Measurements from ENCODE around the gene ZFYVE9.
"Not testable (repeated sequence)": the region's sequence is repeated elsewhere in the genome, so short reads cannot be mapped to it uniquely, and the experiment has no call there.

Gene ZFYVE9

GRCh38 chr1:52153898-52154297, 12.0 kb downstream of the ZFYVE9 start:
- no peaks in the 10 kb centered on the region for H3K36me3 ChIP-seq (ENCODE audit: control insufficient read depth, insufficient read depth, low read length)
- H3K9me3 ChIP-seq (ENCODE audit: control insufficient read depth, low read length) = no peaks in the 10 kb centered on the region
- H3K27me3 ChIP-seq (ENCODE audit: control insufficient read depth, insufficient read depth, low read length) = no peaks in the 10 kb centered on the region
- no peak overlapping the region for H3K9ac ChIP-seq (ENCODE audit: low read length)
- peaks cover 6% of the 10 kb centered on the region for H3K4me1 ChIP-seq (ENCODE audit: control insufficient read depth, insufficient read depth, low read length)
- H3K4me3 ChIP-seq (ENCODE audit: low read length) = no peak overlapping the region

- Histone ChIP-seq H3K36me3 (ENCODE audit: control insufficient read depth, insufficient read depth, low read length) (no peaks in the 10 kb centered on the region), H3K27me3 (ENCODE audit: control insufficient read depth, insufficient read depth, low read length) (no peaks in the 10 kb centered on the region), H3K4me1 (ENCODE audit: control insufficient read depth, insufficient read depth, low read length) (peaks cover 12% of the 10 kb centered on the region), H3K9me3 (ENCODE audit: control insufficient read depth, low read length) (no peaks in the 10 kb centered on the region), H3K9ac (ENCODE audit: low read length) (no peak overlapping the region), H3K4me3 (ENCODE audit: low read length) (no peak overlapping the region)
Measured at GRCh38 chr1:52156460-52156859, 14.6 kb downstream of the ZFYVE9 start.

- Histone ChIP-seq H3K27me3 (ENCODE audit: control insufficient read depth, insufficient read depth, low read length) (no peaks in the 10 kb centered on the region), H3K4me1 (ENCODE audit: control insufficient read depth, insufficient read depth, low read length) (peaks cover 12% of the 10 kb centered on the region), H3K9ac (ENCODE audit: low read length) (no peak overlapping the region), H3K4me3 (ENCODE audit: low read length) (no peak overlapping the region), H3K36me3 (ENCODE audit: control insufficient read depth, insufficient read depth, low read length) (no peaks in the 10 kb centered on the region), H3K9me3 (ENCODE audit: control insufficient read depth, low read length) (no peaks in the 10 kb centered on the region)
Measured at GRCh38 chr1:52157582-52157981, 15.7 kb downstream of the ZFYVE9 start.

GRCh38 chr1:52158218-52158617, 16.3 kb downstream of the ZFYVE9 start:
- Histone ChIP-seq H3K36me3 (ENCODE audit: control insufficient read depth, insufficient read depth, low read length) (no peaks in the 10 kb centered on the region), H3K27me3 (ENCODE audit: control insufficient read depth, insufficient read depth, low read length) (no peaks in the 10 kb centered on the region), H3K9ac (ENCODE audit: low read length) (no peak overlapping the region), H3K4me1 (ENCODE audit: control insufficient read depth, insufficient read depth, low read length) (peaks cover 12% of the 10 kb centered on the region), H3K9me3 (ENCODE audit: control insufficient read depth, low read length) (no peaks in the 10 kb centered on the region), H3K4me3 (ENCODE audit: low read length) (no peak overlapping the region)

GRCh38 chr1:52159033-52159789, 17.3 kb downstream of the ZFYVE9 start:
- Histone ChIP-seq H3K9me3 (ENCODE audit: control insufficient read depth, low read length) (no peaks in the 10 kb centered on the region), H3K27me3 (ENCODE audit: control insufficient read depth, insufficient read depth, low read length) (no peaks in the 10 kb centered on the region), H3K4me3 (ENCODE audit: low read length) (no peak overlapping the region), H3K36me3 (ENCODE audit: control insufficient read depth, insufficient read depth, low read length) (no peaks in the 10 kb centered on the region), H3K4me1 (ENCODE audit: control insufficient read depth, insufficient read depth, low read length) (peaks cover 12% of the 10 kb centered on the region), H3K9ac (ENCODE audit: low read length) (no peak overlapping the region)

- no peak overlapping the region for H3K4me3 ChIP-seq (ENCODE audit: low read length)
- H3K9ac ChIP-seq (ENCODE audit: low read length) = no peak overlapping the region
- H3K9me3 ChIP-seq (ENCODE audit: control insufficient read depth, low read length) = no peaks in the 10 kb centered on the region
- peaks cover 12% of the 10 kb centered on the region for H3K4me1 ChIP-seq (ENCODE audit: control insufficient read depth, insufficient read depth, low read length)
- no peaks in the 10 kb centered on the region for H3K27me3 ChIP-seq (ENCODE audit: control insufficient read depth, insufficient read depth, low read length)
- H3K36me3 ChIP-seq (ENCODE audit: control insufficient read depth, insufficient read depth, low read length) = no peaks in the 10 kb centered on the region
Measured at GRCh38 chr1:52162947-52163346, 21.1 kb downstream of the ZFYVE9 start.

- H3K4me1 ChIP-seq (ENCODE audit: control insufficient read depth, insufficient read depth, low read length) = peaks cover under 1% of the 10 kb centered on the region
- no peaks in the 10 kb centered on the region for H3K9me3 ChIP-seq (ENCODE audit: control insufficient read depth, low read length)
- H3K9ac ChIP-seq (ENCODE audit: low read length) = no peak overlapping the region
- no peak overlapping the region for H3K4me3 ChIP-seq (ENCODE audit: low read length)
- H3K36me3 ChIP-seq (ENCODE audit: control insufficient read depth, insufficient read depth, low read length) = no peaks in the 10 kb centered on the region
- H3K27me3 ChIP-seq (ENCODE audit: control insufficient read depth, insufficient read depth, low read length) = no peaks in the 10 kb centered on the region
Measured at GRCh38 chr1:52164604-52165003, 22.7 kb downstream of the ZFYVE9 start.

GRCh38 chr1:52166996-52167753, 25.3 kb downstream of the ZFYVE9 start:
- H3K4me3 ChIP-seq (ENCODE audit: low read length) = no peak overlapping the region
- H3K27me3 ChIP-seq (ENCODE audit: control insufficient read depth, insufficient read depth, low read length) = no peaks in the 10 kb centered on the region
- no peak overlapping the region for H3K9ac ChIP-seq (ENCODE audit: low read length)
- no peaks in the 10 kb centered on the region for H3K4me1 ChIP-seq (ENCODE audit: control insufficient read depth, insufficient read depth, low read length)
- no peaks in the 10 kb centered on the region for H3K36me3 ChIP-seq (ENCODE audit: control insufficient read depth, insufficient read depth, low read length)
- no peaks in the 10 kb centered on the region for H3K9me3 ChIP-seq (ENCODE audit: control insufficient read depth, low read length)

- Histone ChIP-seq H3K36me3 (ENCODE audit: control insufficient read depth, insufficient read depth, low read length) (no peaks in the 10 kb centered on the region), H3K9ac (ENCODE audit: low read length) (no peak overlapping the region), H3K4me1 (ENCODE audit: control insufficient read depth, insufficient read depth, low read length) (no peaks in the 10 kb centered on the region), H3K4me3 (ENCODE audit: low read length) (no peak overlapping the region), H3K9me3 (ENCODE audit: control insufficient read depth, low read length) (no peaks in the 10 kb centered on the region), H3K27me3 (ENCODE audit: control insufficient read depth, insufficient read depth, low read length) (no peaks in the 10 kb centered on the region)
Measured at GRCh38 chr1:52168373-52169080, 26.6 kb downstream of the ZFYVE9 start.

DNA sequence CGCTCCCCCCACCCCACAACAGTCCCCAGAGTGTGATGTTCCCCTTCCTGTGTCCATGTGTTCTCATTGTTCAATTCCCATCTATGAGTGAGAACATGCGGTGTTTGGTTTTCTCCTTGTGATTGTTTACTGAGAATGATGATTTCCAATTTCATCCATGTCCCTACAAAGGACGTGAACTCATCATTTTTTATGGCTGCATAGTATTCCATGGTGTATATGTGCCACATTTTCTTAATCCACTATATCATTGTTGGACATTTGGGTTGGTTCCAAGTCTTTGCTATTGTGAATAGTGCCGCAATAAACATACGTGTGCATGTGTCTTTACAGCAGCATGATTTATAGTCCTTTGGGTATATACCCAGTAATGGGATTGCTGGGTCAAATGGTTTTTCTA, 29.3 kb downstream of the ZFYVE9 start:
- H3K9me3 ChIP-seq (ENCODE audit: control insufficient read depth, low read length); H3K36me3 ChIP-seq (ENCODE audit: control insufficient read depth, insufficient read depth, low read length); H3K9ac ChIP-seq (ENCODE audit: low read length); H3K4me3 ChIP-seq (ENCODE audit: low read length); H3K27me3 ChIP-seq (ENCODE audit: control insufficient read depth, insufficient read depth, low read length); H3K4me1 ChIP-seq (ENCODE audit: control insufficient read depth, insufficient read depth, low read length): not testable (repeated sequence)

- peaks cover 3% of the 10 kb centered on the region for H3K4me1 ChIP-seq (ENCODE audit: control insufficient read depth, insufficient read depth, low read length)
- H3K9me3 ChIP-seq (ENCODE audit: control insufficient read depth, low read length) = no peaks in the 10 kb centered on the region
- H3K9ac ChIP-seq (ENCODE audit: low read length) = no peak overlapping the region
- H3K36me3 ChIP-seq (ENCODE audit: control insufficient read depth, insufficient read depth, low read length) = no peaks in the 10 kb centered on the region
- H3K4me3 ChIP-seq (ENCODE audit: low read length) = no peak overlapping the region
- no peaks in the 10 kb centered on the region for H3K27me3 ChIP-seq (ENCODE audit: control insufficient read depth, insufficient read depth, low read length)
Measured at GRCh38 chr1:52179073-52179472, 37.2 kb downstream of the ZFYVE9 start.

DNA sequence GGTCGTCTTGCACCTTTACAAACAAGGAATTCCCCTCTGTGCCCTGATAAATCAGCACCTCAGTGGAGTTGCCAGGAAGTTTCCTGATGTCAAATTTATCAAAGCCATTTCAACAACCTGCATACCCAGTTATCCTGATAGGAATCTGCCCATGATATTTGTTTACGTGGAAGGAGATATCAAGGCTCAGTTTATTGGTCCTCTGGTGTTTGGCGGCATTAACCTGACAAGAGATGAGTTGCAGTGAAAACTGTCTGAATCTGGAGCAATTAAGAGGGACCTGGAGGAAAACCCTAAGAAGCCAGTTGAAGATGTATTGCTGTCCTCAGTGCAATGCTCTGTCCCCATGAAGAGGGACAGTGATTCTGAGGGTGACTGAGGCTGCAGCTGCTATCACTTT, 38.3 kb downstream of the ZFYVE9 start:
- H3K9ac ChIP-seq (ENCODE audit: low read length) = no peak overlapping the region
- H3K9me3 ChIP-seq (ENCODE audit: control insufficient read depth, low read length) = no peaks in the 10 kb centered on the region
- H3K27me3 ChIP-seq (ENCODE audit: control insufficient read depth, insufficient read depth, low read length) = no peaks in the 10 kb centered on the region
- H3K4me1 ChIP-seq (ENCODE audit: control insufficient read depth, insufficient read depth, low read length) = peaks cover 3% of the 10 kb centered on the region
- H3K36me3 ChIP-seq (ENCODE audit: control insufficient read depth, insufficient read depth, low read length) = no peaks in the 10 kb centered on the region
- H3K4me3 ChIP-seq (ENCODE audit: low read length) = no peak overlapping the region
